GM12878 (cell line): ENCODE measurements around the gene GMPPB. TPM values are rescaled to one million over a fixed set of nuclear protein-coding genes. Genes with fewer than 3 reads are reported as not detected.

Experiments used
- ATAC-seq: fragments of 200-7000 bp; cut with Tn5 transposase; 3 replicates; pipeline ENCODE4 v1.9.1; 2020; ENCODE audit warnings: mild to moderate bottlenecking, moderate library complexity
- BruUV-seq: library from RNA; stranded (reverse); fragments of 400-500 nt; replicated peaks from 2 replicates; lab custom pipeline; 2021; lab: Mats Ljungman, UMichigan
- CTCF ChIA-PET: fragments of 300-600 bp; sonication (Branson Sonifier 250); formaldehyde crosslinking; extraction: SDS; loops from one replicate; lab custom pipeline; 2021; ENCODE audit warnings: inconsistent platforms; lab: Yijun Ruan, JAX
- POLR2A ChIA-PET: fragments of 350-600 bp; formaldehyde crosslinking; extraction: SDS; loops from one replicate; lab custom pipeline; 2021; ENCODE audit warnings: inconsistent platforms; lab: Charles Lee
- RAD21 ChIA-PET: fragments of 300-600 bp; sonication (Branson Sonifier 250); formaldehyde crosslinking; loops from one replicate; lab custom pipeline; 2023; ENCODE audit warnings: antibody characterized with exemption; ENCODE audit not compliant: unreplicated experiment; lab: Charles Lee
- SMC1A ChIA-PET: fragments of 300-600 bp; sonication (Branson Sonifier 250); formaldehyde crosslinking; loops from one replicate; lab custom pipeline; 2023; ENCODE audit not compliant: unreplicated experiment, uncharacterized antibody; lab: Charles Lee
- DNase-seq: peaks from one replicate; pipeline ENCODE4 v3.0.0-alpha.2; 2011; ENCODE audit warnings: low read depth, low spot score
- FAIRE-seq: peaks from 3 replicates; lab custom pipeline; 2011; peaks lifted over from hg19 to GRCh38; lab: Jason Lieb, UNC
- H2AFZ ChIP-seq: 2 replicates; pipeline ENCODE4 v1.6.0; 2011; ENCODE audit warnings: low read depth, low read length, control low read depth; ENCODE audit not compliant: control insufficient read depth
- H3K27ac ChIP-seq: 2 replicates; pipeline ENCODE4 v1.5.1; 2011; ENCODE audit warnings: control low read depth; ENCODE audit not compliant: control insufficient read depth, insufficient read depth
- H3K27me3 ChIP-seq, 2 experiments: replicated peaks in 1 of 2; 2 replicates each; pipeline versions ENCODE4 v1.6.0 to v1.6.1; 2011; ENCODE audit warnings: low read length in 1 of 2; ENCODE audit not compliant: control insufficient read depth in 2 of 2, insufficient read depth in 2 of 2
- H3K36me3 ChIP-seq, 2 experiments: 2 replicates each; pipeline ENCODE4 v1.5.1; 2011; ENCODE audit warnings: low read length in 1 of 2; ENCODE audit not compliant: control insufficient read depth in 2 of 2, insufficient read depth in 2 of 2
- H3K4me1 ChIP-seq: 2 replicates; pipeline ENCODE4 v1.6.1; 2011; ENCODE audit warnings: mild to moderate bottlenecking, low read length, moderate library complexity, mixed read lengths; ENCODE audit not compliant: control insufficient read depth, insufficient read depth
- H3K4me2 ChIP-seq: 2 replicates; pipeline ENCODE4 v1.6.0; 2011; ENCODE audit warnings: control low read depth; ENCODE audit not compliant: control insufficient read depth, insufficient read depth
- H3K4me3 ChIP-seq: fragments of 200-600 bp; sonication (generic); 2 replicates; pipeline ENCODE4 v1.5.1; 2016
- H3K79me2 ChIP-seq: 2 replicates; pipeline ENCODE4 v1.6.0; 2011; ENCODE audit warnings: low read length; ENCODE audit not compliant: control insufficient read depth, insufficient read depth
- H3K9ac ChIP-seq: 2 replicates; pipeline ENCODE4 v1.8.0; 2011; ENCODE audit warnings: low read length, control low read depth, mixed read lengths; ENCODE audit not compliant: control insufficient read depth, insufficient read depth
- H3K9me3 ChIP-seq: replicated peaks from 3 replicates; pipeline ENCODE4 v1.5.1; 2011; ENCODE audit warnings: mild to moderate bottlenecking, low read length; ENCODE audit not compliant: control insufficient read depth, insufficient read depth
- H4K20me1 ChIP-seq: 2 replicates; pipeline ENCODE4 v1.6.0; 2011; ENCODE audit not compliant: control insufficient read depth, insufficient read depth
- ASH2L ChIP-seq: fragments of 300-600, 200-600 bp; sonication (generic); IDR thresholded peaks from 2 replicates; pipeline ENCODE4 v1.6.1; 2017; ENCODE audit warnings: low read depth, mild to moderate bottlenecking, borderline replicate concordance
- BACH1 ChIP-seq: fragments of 450-650 bp; IDR thresholded peaks from 2 replicates; pipeline ENCODE4 v1.6.1; 2017; ENCODE audit warnings: mild to moderate bottlenecking, borderline replicate concordance
- CHD1 ChIP-seq: IDR thresholded peaks from 2 replicates; pipeline ENCODE4 v1.6.1; 2012; ENCODE audit warnings: low read depth, low read length, improper control_type of control experiment
- EGR1 ChIP-seq, 2 experiments: IDR thresholded peaks; 1 replicate in 1 of 2; 2 replicates in 1 of 2; pipeline ENCODE4 v1.6.1; 2011 to 2012; ENCODE audit warnings: low read depth in 2 of 2, low read length in 2 of 2, borderline replicate concordance in 1 of 2, mild to moderate bottlenecking in 1 of 2, moderate library complexity in 1 of 2
- FOXM1 ChIP-seq: IDR thresholded peaks from 2 replicates; pipeline ENCODE4 v1.6.1; 2012; ENCODE audit warnings: low read depth, mild to moderate bottlenecking, inconsistent platforms, low read length, moderate library complexity
- HDAC6 ChIP-seq: fragments of 200-600 bp; sonication (generic); IDR thresholded peaks from one replicate; pipeline ENCODE4 v1.8.0; 2017; ENCODE audit warnings: antibody characterized with exemption; ENCODE audit not compliant: unreplicated experiment
- MTA3 ChIP-seq: IDR thresholded peaks from 2 replicates; pipeline ENCODE4 v1.6.1; 2012; ENCODE audit warnings: low read length, inconsistent platforms, borderline replicate concordance
- MXI1 ChIP-seq: fragments of 150-350 bp; IDR thresholded peaks from 2 replicates; pipeline ENCODE4 v1.6.1; 2011; ENCODE audit warnings: low read depth, mild to moderate bottlenecking, inconsistent platforms, low read length, improper control_type of control experiment
- MYB ChIP-seq: fragments of 150-350 bp; IDR thresholded peaks from 2 replicates; pipeline ENCODE4 v1.6.1; 2014; ENCODE audit warnings: mild to moderate bottlenecking, low read depth, low read length, borderline replicate concordance
- MYC ChIP-seq: IDR thresholded peaks from 2 replicates; pipeline ENCODE4 v1.6.1; 2011; ENCODE audit warnings: mild to moderate bottlenecking, low read length, moderate library complexity, inconsistent platforms; ENCODE audit not compliant: insufficient read depth, insufficient replicate concordance, insufficient read length, severe bottlenecking
- NR2C2 ChIP-seq: IDR thresholded peaks from 2 replicates; pipeline ENCODE4 v1.6.1; 2011; ENCODE audit warnings: borderline replicate concordance, low read depth; ENCODE audit not compliant: control insufficient read depth, insufficient read length
- RB1 ChIP-seq: fragments of 450-650 bp; formaldehyde crosslinking; IDR thresholded peaks from 2 replicates; pipeline ENCODE4 v1.6.1; 2017; ENCODE audit warnings: mild to moderate bottlenecking, borderline replicate concordance
- RUNX3 ChIP-seq: IDR thresholded peaks from 2 replicates; pipeline ENCODE4 v1.6.1; 2012; ENCODE audit warnings: low read length, inconsistent platforms
- SMC3 ChIP-seq: IDR thresholded peaks from 2 replicates; pipeline ENCODE4 v1.6.1; 2011; ENCODE audit warnings: low read length, improper control_type of control experiment, borderline replicate concordance
- ZNF24 ChIP-seq: fragments of 450-650 bp; IDR thresholded peaks from 2 replicates; pipeline ENCODE4 v1.6.1; 2017; ENCODE audit warnings: antibody characterized with exemption, mild to moderate bottlenecking
- WGBS: methylation state at CpG from one replicate; pipeline ENCODE4 v1.1.6; 2016; ENCODE audit warnings: low lambda C conversion rate; ENCODE audit not compliant: insufficient replicate concordance, insufficient coverage; ENCODE audit errors: missing lambda C conversion rate; 5-methylcytosine and 5-hydroxymethylcytosine counted together
- in situ Hi-C: fragments of 300-500 bp; cut with MboI; formaldehyde crosslinking; loops from 9 replicates; pipeline ENCODE4 v1.14.3; 2018; ENCODE audit warnings: mixed read lengths
- intact Hi-C: fragments of 100-400 bp; cut with micrococcal nuclease; formaldehyde crosslinking; loops from one replicate; pipeline ENCODE4 v1.14.2; 2022; ENCODE audit not compliant: unreplicated experiment
- polyA plus RNA-seq, 11 experiments: library from polyadenylated mRNA; depleted of rRNA in 4 of 11; unstranded in 6 of 11; stranded (reverse) in 5 of 11; fragments of >200 nt; fragmentation: Nextera tagmentation in 4 of 11; fragmentation: Illumina TruSeq in 1 of 11; extraction: Ambion mirVana in 4 of 11; extraction: Trizol in 1 of 11; gene quantifications; 1 replicate in 1 of 11; 2 replicates in 10 of 11; pipeline versions ENCODE4 v1.2.1 to v1.2.3, GENCODE V29; 2011 to 2016; ENCODE audit warnings: inconsistent platforms in 2 of 11, missing spikeins in 2 of 11, low read depth in 1 of 11
- total RNA-seq, 4 experiments: library from RNA; depleted of rRNA in 3 of 4; stranded (reverse); fragments of >200 nt in 3 of 4; fragmentation: Illumina TruSeq in 1 of 4; extraction: Trizol in 1 of 4; gene quantifications; 2 replicates each; pipeline versions ENCODE4 v1.2.1 to v1.2.3, GENCODE V29; 2013 to 2021
- TF ChIP-seq, protein P1 (sequence below): fragments of 450-650 bp; IDR thresholded peaks from 2 replicates; pipeline ENCODE4 v1.6.1; 2018; ENCODE audit warnings: mild to moderate bottlenecking, low read depth, moderate library complexity; ENCODE audit not compliant: partially characterized antibody
- TF ChIP-seq, protein P2 (sequence below): IDR thresholded peaks from 2 replicates; pipeline ENCODE4 v1.6.1; 2012; ENCODE audit warnings: low read depth, low read length, improper control_type of control experiment
- TF ChIP-seq, protein P3 (sequence below): IDR thresholded peaks from 2 replicates; pipeline ENCODE4 v1.6.1; 2012; ENCODE audit warnings: low read depth, low read length, improper control_type of control experiment
- TF ChIP-seq, protein P4 (sequence below): IDR thresholded peaks from 2 replicates; pipeline ENCODE4 v1.6.1; 2012; ENCODE audit warnings: low read depth, low read length, improper control_type of control experiment

GMPPB gene
- total and polyA plus RNA-seq, 10 of the 15 experiments (the other 5 are each of a cell fraction or from before 2014, with no cell fraction given), result 2.3 to 99.5 (median 23.3) TPM

DNA sequence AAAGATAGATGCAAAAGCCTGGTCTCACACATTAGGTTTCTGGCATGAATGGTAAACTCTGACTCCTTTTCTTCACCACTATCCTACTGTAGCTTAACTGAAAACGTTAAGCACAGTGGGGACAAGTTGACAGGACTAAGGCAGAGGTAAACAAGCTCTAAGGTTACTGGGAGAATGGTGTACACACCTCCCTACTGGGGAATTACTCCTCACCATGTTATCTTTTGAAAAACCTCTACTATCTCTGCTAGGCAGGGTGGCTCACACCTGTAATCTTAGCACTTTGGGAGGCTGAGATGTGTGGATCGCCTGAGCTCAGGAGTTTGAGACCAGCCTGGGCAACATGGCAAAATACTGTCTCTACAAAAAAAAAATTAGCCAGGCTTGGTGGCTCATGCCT, 33.4 kb upstream of the GMPPB start:
- TF ChIP-seq FOXM1 (no peak), RUNX3 (no peak), SMC3 (no peak), ZNF24 (no peak), MXI1 (no peak), CHD1 (no peak), RB1 (no peak), HDAC6 (no peak), EGR1 (IDR thresholded peaks at IDR 0.05; ENCODE audit: borderline replicate concordance in 1 of 2, low read depth in 2 of 2, low read length in 2 of 2) (no peak), MYB (no peak), NR2C2 (no peak), MYC (no peak), BACH1 (no peak), MTA3 (no peak), ASH2L (no peak)
- TF ChIP-seq, protein P1, sequence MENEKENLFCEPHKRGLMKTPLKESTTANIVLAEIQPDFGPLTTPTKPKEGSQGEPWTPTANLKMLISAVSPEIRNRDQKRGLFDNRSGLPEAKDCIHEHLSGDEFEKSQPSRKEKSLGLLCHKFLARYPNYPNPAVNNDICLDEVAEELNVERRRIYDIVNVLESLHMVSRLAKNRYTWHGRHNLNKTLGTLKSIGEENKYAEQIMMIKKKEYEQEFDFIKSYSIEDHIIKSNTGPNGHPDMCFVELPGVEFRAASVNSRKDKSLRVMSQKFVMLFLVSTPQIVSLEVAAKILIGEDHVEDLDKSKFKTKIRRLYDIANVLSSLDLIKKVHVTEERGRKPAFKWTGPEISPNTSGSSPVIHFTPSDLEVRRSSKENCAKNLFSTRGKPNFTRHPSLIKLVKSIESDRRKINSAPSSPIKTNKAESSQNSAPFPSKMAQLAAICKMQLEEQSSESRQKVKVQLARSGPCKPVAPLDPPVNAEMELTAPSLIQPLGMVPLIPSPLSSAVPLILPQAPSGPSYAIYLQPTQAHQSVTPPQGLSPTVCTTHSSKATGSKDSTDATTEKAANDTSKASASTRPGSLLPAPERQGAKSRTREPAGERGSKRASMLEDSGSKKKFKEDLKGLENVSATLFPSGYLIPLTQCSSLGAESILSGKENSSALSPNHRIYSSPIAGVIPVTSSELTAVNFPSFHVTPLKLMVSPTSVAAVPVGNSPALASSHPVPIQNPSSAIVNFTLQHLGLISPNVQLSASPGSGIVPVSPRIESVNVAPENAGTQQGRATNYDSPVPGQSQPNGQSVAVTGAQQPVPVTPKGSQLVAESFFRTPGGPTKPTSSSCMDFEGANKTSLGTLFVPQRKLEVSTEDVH, result no peak
- TF ChIP-seq, protein P2, sequence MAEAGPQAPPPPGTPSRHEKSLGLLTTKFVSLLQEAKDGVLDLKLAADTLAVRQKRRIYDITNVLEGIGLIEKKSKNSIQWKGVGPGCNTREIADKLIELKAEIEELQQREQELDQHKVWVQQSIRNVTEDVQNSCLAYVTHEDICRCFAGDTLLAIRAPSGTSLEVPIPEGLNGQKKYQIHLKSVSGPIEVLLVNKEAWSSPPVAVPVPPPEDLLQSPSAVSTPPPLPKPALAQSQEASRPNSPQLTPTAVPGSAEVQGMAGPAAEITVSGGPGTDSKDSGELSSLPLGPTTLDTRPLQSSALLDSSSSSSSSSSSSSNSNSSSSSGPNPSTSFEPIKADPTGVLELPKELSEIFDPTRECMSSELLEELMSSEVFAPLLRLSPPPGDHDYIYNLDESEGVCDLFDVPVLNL, result no peak
- TF ChIP-seq, protein P3, sequence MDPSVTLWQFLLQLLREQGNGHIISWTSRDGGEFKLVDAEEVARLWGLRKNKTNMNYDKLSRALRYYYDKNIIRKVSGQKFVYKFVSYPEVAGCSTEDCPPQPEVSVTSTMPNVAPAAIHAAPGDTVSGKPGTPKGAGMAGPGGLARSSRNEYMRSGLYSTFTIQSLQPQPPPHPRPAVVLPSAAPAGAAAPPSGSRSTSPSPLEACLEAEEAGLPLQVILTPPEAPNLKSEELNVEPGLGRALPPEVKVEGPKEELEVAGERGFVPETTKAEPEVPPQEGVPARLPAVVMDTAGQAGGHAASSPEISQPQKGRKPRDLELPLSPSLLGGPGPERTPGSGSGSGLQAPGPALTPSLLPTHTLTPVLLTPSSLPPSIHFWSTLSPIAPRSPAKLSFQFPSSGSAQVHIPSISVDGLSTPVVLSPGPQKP, result no peak
- TF ChIP-seq, protein P4, sequence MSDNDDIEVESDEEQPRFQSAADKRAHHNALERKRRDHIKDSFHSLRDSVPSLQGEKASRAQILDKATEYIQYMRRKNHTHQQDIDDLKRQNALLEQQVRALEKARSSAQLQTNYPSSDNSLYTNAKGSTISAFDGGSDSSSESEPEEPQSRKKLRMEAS, result no peak
- Histone ChIP-seq H3K4me3 (no peak overlapping the region), H3K4me1 (no peaks in the 10 kb centered on the region), H3K79me2 (no peaks in the 10 kb centered on the region; the same call in 1 of the 2 replicates), H3K9ac (no peak overlapping the region), H3K36me3 (no peaks in the 10 kb centered on the region; a peak in 2 of 4 replicates), H3K27me3 (no peaks in the 10 kb centered on the region), H2AFZ (no peak overlapping the region), H4K20me1 (no peaks in the 10 kb centered on the region; the same call in 1 of the 2 replicates), H3K27ac (no peak overlapping the region), H3K9me3 (no peaks in the 10 kb centered on the region), H3K4me2 (no peak overlapping the region)
- RAD21 ChIA-PET, result no interaction called here
- in situ Hi-C loops, result no loop called here
- ATAC-seq (no peak), FAIRE-seq (no peak), DNase-seq (no peak)
- SMC1A ChIA-PET, result interaction anchor here (1.4 kb wide), 1 partner anchor 84 kb away, joined by 3 read pairs; no protein-coding TSS in a partner anchor
- POLR2A ChIA-PET, result interaction anchor here (0.5 to 0.6 kb wide), 3 partner anchors 8 to 287 kb away, joined by 4 to 11 read pairs (median 5); partner anchors contain the start of gene DAG1
- CTCF ChIA-PET, result interaction anchor here (1.1 to 1.6 kb wide), 3 partner anchors 12 to 217 kb away, joined by 3 to 5 read pairs (median 3); no protein-coding TSS in a partner anchor
- no TSS peak for BruUV-seq
- intact Hi-C loops, result no loop called here
- 96% methylated on average over 2 of the region's 2 CpGs for WGBS
